Pulmonary artery endothelial cell (primary cell): Measurements from ENCODE around the gene LRRC55. TPM values are rescaled to one million over a fixed set of nuclear protein-coding genes. Genes with fewer than 3 reads are reported as not detected.
A peak's percentile ranks its signal among the peaks of the same experiment; 100 is the strongest.

ENCODE experiments used
- DNase-seq: peaks from one replicate; pipeline ENCODE4 v3.0.0-alpha.2; 2011; ENCODE audit warnings: low read depth, low spot score
- total RNA-seq: library from RNA; depleted of rRNA; stranded (reverse); fragments of >200 nt; gene quantifications from 2 replicates; pipeline ENCODE4 v1.2.3, GENCODE V29; 2014

The LRRC55 gene
- total RNA-seq, 1 donor from 2014 or later, result not detected

DNA sequence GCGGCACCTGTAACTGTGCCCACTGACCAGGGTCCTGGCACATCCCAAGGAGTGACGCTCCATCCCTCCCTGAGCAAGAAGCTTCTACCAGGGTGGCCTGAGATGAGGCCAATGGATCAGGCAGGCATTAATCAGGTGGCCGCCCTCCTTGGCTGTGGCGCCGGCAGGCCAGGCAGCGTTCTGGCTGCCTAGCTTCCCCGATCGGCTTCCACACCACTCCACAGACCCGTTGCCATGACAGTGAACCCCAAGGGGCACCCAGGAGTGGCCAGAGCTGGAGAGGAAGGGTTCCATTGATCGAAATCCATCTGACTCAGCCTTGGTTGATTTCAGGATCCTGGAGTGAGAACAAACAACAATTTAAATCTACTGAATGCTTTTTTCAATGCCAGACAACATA lies 20.5 kb downstream of the LRRC55 start:
- DNase-seq, result no peak

DNA sequence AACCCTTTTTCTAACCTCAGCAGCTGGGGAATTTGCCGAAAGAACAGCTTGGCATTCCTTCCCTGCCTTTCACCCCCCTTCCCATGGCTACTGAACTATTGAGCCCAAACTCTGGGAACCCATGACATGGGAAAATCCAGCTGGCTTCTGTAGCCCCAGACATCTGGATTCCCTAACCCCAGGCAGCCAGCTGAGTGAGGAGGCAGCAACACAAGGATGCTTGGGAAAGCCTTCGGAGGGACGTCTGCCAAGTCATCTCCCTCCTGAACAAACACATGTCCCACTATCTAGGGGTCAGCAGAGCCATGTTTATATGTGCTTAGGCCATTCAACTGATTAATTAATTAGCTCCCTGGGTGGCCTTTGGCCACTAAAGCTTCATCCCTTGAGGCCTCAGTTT lies 21.6 kb downstream of the LRRC55 start:
- DNase-seq, result no peak

DNA sequence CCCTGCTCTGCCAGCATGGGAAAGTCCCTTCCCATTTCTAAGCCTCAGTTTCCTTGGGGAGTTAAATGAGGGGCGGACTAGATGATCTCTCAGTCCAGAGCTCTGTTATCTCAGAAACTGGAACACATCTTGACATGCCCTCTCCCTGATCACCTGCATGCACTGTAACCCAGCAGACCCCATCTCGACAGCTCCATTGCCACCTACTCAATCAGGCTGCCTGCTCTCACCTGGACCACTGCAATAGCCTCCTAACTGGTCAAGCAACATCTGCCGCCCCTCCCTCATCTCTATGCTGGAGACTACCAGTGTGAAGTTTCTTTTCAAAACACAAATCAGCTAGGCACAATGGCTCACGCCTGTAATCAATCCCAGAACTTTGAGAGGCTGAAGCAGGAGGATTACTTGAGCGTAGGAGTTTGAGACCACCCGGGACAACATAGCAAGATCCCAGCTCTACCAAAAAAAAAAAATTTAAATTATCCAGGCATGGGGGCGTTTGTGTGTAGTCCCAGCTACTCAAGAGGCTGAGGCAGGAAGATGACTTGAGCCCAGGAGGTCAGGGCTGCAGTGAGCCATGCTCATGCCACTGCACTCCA lies 22.2 kb downstream of the LRRC55 start:
- DNase-seq, result no peak

DNA sequence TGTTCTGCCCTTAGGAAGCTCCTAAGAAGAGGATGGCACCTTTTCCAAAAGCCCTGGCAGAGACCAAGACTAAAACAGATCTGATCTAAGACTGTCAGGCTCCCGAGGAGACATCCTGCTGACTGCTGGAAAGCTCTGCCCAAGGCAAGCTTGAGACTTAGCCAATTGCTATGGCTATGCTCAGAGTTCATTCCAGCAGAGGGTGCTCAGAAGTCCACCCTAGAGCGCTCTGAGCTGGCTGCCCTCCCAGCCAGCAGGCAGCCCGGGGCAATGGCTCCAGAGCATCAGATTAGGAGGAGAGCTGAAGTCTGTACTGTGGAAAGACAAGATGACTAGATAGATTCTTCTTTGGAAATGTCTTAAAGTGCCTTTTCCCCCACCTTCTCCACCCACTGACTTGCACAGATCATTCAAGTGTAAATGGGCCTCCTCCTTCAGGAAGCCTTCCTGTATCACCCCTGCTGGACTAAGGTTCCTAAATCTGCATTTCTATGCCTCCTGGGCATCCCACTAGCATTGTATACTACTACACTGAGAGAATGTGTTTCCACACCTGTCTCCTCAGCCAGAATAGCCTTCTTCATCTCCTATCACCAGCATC lies 23.4 kb downstream of the LRRC55 start:
- no peak for DNase-seq

DNA sequence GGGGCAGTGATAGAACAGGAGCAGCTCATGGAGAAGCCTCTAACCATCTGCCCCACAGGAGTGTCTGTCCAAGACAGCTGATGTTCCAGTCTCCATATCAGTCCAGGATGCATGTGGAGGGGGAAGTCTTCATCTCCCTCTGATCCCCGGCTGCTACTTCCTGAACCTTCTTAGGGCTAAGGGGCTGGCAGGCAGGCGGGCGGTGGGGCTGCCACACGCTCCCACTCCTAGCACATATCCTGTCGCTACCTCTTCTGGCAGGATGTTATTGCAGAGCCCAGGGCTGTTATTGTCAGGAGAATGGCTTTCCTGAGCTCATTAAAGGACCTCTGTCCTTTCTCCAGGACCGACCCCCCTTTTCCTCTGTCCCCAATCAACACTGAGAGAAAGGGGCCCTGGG lies 25.4 kb downstream of the LRRC55 start:
- DNase-seq, result no peak

DNA sequence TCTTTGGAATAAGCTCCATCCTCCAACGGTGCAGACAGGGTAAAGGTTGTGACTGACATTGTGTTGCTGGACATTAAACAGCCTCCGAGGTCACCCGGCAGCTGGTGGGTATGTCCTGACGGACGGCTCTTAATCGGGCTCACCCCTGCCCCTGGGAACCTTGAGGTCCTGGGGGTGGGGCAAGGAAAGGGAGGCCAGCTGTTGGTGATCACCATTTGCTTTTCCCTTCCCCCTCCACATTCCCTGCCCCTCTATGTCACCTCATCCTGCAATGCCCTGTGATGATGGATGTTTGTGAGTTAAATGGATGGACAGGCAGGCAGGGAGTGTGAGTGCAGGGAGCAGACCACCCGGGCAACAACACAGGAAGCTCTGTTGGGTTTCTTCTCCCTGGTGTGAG lies 29.0 kb downstream of the LRRC55 start:
- no peak for DNase-seq

DNA sequence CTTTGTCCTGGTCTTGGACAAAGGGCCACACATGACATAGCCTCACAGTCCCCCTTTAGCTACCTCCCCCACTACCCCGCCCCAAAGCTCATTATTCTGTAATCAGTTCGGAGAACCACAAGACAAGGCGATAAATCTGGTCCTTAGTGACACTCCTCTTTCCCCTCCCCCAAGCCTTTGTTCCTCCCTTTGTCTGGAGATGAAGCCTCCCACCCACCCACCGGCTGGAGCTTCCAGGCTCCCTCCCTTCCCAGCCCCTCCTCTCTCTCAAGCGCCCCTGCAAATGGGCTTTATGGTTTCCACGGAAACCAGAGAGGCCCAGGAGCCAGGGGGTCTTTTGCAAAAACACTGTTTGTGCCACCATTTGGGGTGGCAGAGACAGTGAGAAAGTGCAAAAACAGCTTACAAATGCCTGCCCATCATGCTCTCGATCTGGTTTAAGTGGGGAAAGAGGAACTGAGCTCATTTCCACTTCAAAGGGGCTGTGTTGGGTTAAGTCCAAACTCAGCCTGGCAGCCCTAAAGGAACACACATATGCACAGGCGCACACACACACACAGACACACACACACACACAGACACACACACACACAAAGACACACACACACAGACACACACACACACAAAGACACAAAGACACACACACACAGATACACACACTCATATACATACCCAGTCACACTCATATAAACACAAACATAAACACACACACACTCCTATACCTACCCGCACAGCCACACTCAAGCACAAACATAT lies 31.8 kb downstream of the LRRC55 start:
- peak; percentile 50 for DNase-seq

DNA sequence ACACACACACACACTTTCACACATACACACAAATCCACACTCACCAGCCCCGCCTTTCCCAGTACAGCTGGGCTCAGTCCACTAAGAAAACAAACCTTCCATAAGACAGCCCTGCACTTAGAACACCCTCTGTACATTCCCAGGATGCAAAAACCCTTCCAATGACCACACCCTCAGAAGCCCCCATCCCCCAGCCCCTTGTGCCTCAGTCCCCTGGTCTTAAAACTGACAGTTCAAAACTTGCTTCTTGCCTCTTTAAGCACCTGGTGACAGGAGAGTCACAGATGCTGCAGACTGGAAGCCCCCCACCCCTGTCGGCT lies 32.3 kb downstream of the LRRC55 start:
- DNase-seq, result no peak

DNA sequence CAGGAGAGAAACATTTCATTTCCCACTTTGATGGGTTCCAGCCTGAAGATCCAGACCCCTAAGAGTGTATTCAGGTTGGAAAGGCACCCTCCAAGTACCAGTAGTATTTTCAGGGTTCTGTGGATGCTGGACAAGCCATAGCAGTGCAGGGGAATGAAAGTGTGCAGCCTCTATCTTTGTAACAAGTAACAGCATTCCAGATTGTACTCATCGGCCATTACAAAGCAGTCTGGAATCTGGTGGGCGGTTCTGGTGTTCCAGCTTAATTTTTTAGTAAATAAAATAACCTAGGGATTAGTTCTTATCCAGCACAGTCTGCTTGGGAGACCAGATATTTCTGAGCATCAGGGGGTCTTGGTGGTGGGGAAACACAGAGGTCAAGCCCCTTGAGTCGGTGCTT lies 32.7 kb downstream of the LRRC55 start:
- no peak for DNase-seq

DNA sequence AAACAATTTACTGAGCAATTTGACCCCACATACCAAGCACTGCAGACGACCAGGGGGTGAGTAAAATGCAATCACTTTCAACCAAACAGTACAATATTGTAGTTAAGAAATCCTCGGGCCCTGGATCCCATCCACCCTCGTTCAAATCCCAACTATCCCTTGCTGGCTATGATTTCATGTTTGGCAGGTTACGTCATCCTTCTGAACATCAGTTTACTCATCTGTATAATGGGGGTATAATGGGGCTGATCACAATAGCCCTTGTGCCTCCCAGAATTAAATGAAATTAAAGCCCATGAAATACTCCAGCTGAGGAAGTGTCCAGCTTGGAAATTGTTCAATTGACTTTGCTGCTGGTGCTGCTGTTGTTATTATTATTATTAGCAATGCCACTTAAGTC lies 34.7 kb downstream of the LRRC55 start:
- DNase-seq, result no peak

DNA sequence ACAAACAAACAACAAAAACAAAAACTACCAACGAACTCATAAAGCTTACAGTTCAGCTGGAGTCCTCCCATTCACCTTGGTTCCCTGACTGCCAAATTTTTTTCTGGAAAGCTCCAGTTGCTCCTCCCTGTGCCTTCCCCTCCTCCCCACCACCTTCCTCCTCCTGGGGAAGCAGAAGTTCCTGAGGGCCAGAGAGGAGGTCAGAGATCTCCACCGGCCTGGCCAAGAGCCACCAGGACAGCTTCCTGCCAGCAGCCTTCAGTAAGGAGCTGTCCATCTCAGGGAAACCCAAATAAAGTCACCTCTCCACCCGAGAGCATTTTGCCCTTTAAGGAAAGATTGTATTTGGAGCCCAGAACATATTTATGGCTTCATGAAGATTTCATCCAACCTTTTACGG lies 35.3 kb downstream of the LRRC55 start:
- DNase-seq, result no peak

DNA sequence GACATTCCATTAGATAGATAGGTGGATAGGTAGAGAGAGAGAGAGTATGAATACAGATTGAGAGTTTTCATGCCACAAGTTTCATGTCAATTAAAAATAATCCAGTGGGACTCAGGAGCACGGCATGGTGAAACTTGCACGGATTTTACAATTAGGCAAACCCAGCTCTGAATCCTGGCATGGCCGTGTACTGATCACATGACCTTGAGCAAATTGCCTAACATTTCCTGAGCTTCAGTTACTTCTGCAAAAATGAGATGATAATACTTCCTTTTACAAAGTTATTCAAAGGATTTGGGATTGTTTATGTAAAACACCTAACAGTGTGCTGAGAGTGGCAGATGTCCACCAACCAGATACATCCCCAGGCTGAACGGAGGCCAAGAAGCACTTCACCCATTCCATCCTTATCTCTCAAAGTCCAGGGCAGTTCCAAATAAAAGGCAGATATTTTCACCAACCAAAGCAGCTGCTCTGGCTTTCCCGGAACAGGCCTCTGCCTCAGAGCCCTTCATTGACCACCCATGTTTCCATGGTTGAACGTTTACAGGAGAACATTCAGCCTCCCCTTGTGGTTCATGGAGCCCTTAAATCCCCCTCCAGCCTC lies 37.4 kb downstream of the LRRC55 start:
- DNase-seq, result no peak

DNA sequence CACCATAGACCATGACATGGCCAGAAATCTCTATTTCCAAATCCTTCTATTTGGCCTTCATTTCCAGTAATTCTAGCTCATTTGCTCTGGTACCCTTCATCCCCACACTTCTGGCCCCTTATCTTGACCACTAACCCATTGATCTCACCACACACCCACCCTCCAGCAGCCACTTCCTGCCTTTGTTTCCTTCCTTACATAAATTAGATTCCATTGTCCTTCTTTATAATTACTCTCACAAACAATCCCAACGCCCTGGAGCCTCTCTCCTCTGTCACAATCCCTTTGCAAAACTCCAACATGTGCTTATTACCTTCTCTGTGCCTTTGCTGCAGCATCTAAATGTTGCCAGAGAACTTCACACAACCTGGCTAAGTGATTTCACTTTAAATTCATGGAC lies 40.5 kb downstream of the LRRC55 start:
- DNase-seq, result no peak

DNA sequence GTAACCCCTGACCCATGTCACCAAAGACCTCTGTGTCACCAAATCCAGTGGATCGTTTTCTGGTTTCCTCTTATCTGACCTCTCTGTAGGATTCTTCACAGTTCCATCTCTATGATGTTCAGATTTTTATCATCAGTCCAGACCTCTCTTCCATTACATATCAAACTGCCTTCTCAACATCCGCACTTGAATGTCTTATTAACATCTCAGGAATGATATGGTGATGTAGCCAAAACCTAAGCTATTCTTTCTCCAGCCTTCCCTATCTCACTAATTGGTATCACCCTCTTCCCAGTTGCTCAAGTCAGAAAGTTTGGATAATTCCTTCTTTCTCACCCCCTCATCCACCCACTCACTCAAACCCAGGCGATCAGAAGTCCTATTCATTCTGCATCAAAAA lies 41.8 kb downstream of the LRRC55 start:
- DNase-seq, result no peak

DNA sequence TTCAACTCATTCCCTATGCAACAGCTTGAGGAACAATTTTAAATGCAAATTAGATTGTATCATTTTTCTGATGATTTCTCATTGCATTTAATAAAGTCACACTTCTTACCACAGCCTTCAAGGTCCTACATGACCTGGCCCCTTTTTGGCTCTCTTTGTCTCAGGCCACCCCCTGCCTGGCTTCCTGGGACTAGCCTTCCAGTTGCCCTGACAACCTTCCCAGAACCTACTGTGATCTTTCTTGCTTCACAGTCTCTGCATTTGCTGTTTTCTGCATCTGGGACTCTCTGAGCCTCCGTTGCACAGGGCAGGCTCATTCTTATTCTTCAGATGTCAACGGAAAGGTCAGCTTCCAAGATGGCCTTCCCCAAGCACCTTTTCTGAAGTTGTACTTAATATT lies 42.4 kb downstream of the LRRC55 start:
- no peak for DNase-seq

DNA sequence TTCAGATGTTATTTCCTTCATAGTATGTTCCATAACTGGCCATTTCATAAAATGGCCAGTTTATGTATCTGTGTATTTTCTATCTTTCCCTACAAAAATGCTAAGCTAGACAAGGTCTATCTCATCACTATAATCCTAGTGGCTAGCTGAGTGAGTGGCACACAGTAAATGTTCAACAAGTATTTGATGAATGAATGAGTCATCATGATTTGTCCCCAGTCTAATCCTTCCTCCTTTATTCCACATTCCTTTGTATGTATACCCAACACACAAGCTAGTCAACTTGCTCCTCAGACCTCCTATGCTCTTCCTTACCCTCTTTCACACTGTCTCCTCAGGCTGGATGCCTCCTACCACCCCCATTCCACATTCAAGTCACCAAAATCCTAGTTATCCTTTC lies 42.8 kb downstream of the LRRC55 start:
- DNase-seq, result no peak

DNA sequence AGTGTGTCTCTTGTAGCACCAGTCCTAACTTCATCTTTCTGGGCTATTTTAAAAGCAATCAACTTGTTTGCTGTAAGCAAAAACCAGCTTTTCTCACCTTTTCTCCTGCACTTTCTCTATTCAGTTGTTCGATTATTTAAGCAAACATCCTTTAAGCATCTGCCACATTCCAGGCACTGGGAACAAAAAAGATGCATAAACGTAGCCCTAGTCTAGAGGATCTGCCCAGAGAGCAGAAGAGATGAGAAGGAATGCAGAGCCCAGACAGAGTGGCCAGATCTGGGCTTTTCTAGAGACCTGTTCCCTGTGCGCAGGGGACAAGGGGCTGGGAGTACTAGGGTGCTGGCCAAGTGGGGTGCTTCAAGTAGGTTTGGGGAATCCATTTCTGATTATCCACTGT lies 46.8 kb downstream of the LRRC55 start:
- no peak for DNase-seq

DNA sequence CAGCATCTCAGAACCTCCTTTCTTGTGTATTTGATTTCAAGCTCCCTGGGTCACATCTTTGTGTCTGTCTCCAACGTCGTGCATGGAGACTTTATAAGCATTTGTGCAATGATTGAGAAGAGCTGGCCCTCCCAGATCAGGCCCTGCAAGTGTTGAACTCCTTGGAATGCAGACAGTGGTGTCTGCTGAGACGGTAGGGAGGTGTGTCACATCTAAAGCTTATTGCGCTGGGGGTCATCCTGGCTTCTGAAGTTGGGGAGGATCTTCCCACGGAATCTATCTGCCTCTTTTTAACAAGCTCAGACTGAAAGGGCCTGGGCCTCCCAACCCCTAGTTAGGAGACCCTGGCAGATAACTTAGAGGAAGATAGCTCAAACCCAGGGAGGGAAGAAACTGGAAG lies 48.6 kb downstream of the LRRC55 start:
- no peak for DNase-seq

DNA sequence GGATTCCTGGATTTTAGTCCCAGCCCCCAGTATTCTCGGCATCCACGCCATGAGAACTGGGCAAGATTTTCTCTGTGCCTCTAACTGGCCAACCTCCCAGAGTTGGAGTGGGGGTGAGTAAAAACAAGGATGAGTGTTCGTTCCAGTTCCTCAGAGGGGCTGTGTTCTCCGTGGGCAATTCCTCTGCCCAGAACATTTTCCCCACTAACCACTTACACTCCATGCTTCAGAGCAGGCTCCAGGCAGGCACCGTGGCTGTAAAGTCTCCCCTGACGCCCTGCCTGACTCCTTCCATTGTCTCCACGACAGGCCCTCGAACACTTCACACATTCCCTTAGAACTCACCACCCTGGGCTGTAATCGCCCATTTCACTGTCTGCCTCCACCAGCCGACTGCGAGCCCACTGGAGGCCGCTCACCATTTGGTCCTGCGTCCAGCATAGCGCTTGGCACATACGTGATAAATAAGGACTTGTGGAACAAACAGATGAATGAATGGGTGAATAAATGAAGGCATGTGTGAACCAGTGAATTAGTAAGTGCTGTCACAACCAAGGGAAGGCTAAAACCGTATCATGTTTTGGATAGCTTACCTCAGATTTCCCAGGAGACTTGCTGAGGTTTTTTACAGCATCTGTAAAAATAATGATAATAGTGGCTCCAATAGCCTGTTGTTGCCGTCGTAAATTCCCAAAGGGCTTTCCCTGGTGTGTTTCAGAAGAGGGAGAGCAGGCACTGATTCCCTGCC lies 49.2 kb downstream of the LRRC55 start:
- DNase-seq, result no peak

DNA sequence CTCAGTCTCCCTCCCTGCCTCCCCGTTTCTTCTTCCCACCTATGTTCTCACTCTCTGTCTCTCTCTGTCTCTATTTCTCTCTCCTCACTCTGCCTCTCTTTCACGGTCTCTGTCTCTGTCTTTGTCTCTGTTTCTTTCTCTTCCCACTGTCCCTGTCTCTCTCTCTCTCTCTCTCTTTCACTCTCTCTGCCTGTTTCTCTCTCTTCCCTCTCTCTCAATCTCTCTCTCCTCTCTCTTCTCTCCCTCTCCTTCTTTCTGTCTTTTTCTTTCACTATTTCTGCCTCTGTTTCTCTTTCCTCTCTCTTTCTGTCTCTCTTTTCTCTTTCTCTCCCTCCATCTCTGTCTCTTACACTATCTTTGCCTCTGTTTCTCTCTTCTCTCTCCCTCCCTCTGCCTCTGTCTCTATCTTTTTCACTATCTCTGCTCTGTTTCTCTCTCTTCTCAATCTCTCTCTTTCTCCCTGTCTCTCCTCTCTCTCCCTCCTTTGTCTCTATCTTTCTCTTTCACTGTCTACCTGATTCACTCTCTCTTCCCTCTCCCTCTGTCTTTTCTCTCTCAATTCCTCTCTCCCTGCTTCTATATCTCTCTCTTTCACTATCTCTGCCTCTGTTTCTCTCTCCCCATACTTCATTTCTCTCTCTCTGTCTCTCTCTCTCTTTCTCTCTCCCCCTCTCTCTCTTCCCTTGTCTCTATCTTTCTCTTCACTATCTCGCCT lies 49.9 kb downstream of the LRRC55 start:
- no peak for DNase-seq

DNA sequence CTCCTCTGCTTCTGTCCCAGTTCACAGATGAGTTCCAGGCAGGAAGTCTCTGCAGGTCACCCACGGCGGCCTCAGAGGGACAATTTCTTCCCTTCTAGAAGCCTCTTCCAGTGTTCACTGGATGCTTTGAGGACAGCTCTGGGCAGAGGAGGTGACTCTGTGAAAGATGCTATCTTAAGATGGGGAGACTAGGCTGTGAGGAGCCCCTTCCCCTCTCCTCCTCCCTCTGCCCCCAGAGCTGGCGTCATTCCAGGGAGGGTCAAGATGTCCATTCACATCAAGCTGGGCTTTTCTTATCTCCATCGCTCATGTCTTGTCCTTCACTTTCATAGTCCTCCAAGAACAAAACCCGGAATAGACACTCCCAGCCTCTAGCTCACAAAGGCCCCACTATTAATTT lies 51.9 kb downstream of the LRRC55 start:
- DNase-seq, result no peak
